IPS-18a (cell line): ENCODE results near the gene PPL.
A peak's percentile ranks its signal among the peaks of the same experiment; 100 is the strongest.
"Not testable (repeated sequence)": the region's sequence is repeated elsewhere in the genome, so short reads cannot be mapped to it uniquely, and the experiment has no call there.

Source experiments
- H3K27ac ChIP-seq: one replicate; pipeline ENCODE4 v1.5.1; 2013; ENCODE audit warnings: low read length
- H3K27me3 ChIP-seq: one replicate; pipeline ENCODE4 v1.6.1; 2013; ENCODE audit warnings: mild to moderate bottlenecking, low read length; ENCODE audit not compliant: control insufficient read depth, insufficient read depth
- H3K36me3 ChIP-seq: one replicate; pipeline ENCODE4 v1.6.1; 2013; ENCODE audit warnings: low read depth, low read length; ENCODE audit not compliant: control insufficient read depth
- H3K4me1 ChIP-seq: one replicate; pipeline ENCODE4 v1.6.1; 2013; ENCODE audit warnings: low read depth, low read length; ENCODE audit not compliant: control insufficient read depth
- H3K4me3 ChIP-seq: one replicate; pipeline ENCODE4 v1.5.1; 2013; ENCODE audit warnings: low read length
- H3K9ac ChIP-seq: one replicate; pipeline ENCODE4 v1.6.1; 2013; ENCODE audit warnings: mild to moderate bottlenecking, low read length, moderate library complexity
- H3K9me3 ChIP-seq: one replicate; pipeline ENCODE4 v1.6.1; 2013; ENCODE audit warnings: low read depth, low read length; ENCODE audit not compliant: control insufficient read depth

PPL gene

DNA sequence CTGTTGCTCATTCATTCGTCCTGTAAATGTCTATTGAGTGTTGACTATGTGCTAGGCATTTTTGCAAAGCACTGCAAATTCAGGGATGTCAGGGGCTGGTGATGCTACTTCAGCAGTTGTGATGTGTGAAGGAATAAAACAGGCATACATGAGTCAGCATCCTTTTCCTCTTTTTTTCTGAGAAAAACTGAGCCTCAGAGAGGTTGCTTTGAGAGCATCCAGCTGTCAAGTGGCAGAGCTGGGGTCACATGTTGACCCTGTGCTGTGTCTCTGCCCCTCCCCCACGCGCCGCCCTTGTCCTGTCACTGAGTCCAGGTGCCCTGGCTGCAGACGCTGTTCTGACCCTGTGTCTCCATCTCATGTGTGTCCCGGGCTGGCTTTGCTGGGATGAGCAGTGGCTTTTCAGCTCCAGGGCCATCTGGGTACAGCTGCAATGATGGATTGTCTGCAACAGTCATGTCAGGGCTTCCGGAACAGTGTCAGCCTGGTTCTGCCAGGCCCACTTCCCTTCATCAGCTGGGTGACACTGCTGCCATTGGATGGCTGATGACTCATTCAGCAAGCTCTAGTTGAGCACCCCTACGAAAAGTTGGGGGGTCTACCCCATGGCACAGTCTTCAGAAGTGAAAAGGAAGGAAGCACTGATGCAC, 36.1 kb upstream of the PPL start:
- no peaks in the 10 kb centered on the region for H3K36me3 ChIP-seq
- H3K9me3 ChIP-seq, result no peaks in the 10 kb centered on the region
- H3K27me3 ChIP-seq, result no peaks in the 10 kb centered on the region
- no peak overlapping the region for H3K9ac ChIP-seq
- no peak overlapping the region for H3K4me3 ChIP-seq
- no peak overlapping the region for H3K27ac ChIP-seq
- peaks cover 22% of the 10 kb centered on the region for H3K4me1 ChIP-seq

DNA sequence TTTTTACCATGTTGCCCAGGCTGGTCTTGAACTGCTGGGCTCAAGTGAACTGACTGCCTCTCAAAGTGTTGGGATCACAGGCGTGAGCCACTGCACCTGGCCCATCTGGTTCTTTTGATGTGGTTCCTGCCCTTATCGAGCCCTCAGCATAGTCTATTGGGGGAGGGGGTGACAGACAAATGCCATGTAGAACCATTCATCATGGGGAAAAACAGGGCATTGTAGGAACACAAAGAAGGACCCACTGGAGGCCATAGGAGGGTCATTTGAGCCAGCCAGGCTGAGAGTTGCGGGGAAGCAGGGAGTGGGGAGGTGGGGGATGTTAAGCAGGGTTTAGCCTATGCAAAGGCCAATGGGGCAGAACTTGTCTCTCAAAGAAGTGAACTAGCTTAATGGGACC, 33.1 kb upstream of the PPL start:
- Histone ChIP-seq H3K4me1 (peaks cover 22% of the 10 kb centered on the region), H3K27ac (no peak overlapping the region), H3K9ac (no peak overlapping the region)

DNA sequence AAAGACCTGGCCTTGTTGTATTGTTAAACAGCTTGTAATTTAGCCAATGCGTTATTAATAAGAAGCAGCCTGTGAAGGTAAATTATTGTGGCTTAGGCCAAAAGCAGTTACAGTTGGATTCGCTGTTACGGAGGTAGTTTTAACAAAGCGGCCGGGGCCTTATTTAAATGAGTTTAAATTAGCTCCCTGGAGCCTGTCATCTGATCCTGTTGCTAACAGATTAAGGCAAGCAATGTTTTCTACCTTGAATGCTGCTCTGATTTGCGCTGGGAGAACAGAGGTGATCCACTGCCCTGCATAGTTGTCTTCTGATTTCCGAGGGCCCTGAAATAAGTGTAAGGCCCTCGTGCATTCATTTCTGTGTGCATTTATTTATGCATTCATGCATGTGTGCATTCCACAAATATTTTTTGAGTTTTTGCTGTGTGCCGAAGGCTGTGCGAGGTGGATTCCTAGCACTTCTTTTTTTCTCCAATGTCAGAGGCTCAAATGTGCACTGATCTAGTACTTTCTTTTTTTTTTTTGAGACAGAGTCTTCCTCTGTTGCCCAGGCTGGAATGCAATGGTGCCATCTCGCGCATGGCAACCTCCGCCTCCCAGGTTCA, 32.0 kb upstream of the PPL start:
- Histone ChIP-seq H3K27ac (no peak overlapping the region), H3K4me3 (peak overlapping the region; percentile 8), H3K4me1 (peaks cover 22% of the 10 kb centered on the region), H3K9ac (peak overlapping the region; percentile 8), H3K27me3 (no peaks in the 10 kb centered on the region), H3K36me3 (no peaks in the 10 kb centered on the region), H3K9me3 (no peaks in the 10 kb centered on the region)

More for the DNA sequence above, 33.1 kb upstream of the PPL start:
- H3K9me3 ChIP-seq, result no peaks in the 10 kb centered on the region
- no peak overlapping the region for H3K4me3 ChIP-seq
- H3K27me3 ChIP-seq, result no peaks in the 10 kb centered on the region
- no peaks in the 10 kb centered on the region for H3K36me3 ChIP-seq

DNA sequence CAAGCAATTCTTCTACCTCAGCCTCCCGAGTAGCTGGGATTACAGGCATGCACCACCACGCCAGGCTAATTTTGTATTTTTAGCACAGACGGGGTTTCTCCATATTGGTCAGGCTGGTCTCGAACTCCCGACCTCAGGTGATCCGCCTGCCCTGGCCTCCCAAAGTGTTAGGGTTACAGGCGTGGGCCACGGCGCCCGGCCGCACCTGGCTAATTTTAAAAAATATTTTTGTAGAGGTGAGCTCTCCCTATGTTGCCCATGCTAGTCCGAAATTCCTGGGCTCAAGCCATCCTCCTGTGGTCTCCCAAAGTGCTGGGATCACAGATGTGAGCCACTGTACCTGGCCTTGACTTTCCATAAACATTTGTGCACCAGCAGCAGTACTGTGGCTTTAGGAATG, 31.3 kb upstream of the PPL start:
- not testable (repeated sequence) for H3K27me3 ChIP-seq, H3K36me3 ChIP-seq, H3K9ac ChIP-seq, H3K4me3 ChIP-seq, H3K27ac ChIP-seq, H3K9me3 ChIP-seq
- H3K4me1 ChIP-seq, result peaks cover 22% of the 10 kb centered on the region

DNA sequence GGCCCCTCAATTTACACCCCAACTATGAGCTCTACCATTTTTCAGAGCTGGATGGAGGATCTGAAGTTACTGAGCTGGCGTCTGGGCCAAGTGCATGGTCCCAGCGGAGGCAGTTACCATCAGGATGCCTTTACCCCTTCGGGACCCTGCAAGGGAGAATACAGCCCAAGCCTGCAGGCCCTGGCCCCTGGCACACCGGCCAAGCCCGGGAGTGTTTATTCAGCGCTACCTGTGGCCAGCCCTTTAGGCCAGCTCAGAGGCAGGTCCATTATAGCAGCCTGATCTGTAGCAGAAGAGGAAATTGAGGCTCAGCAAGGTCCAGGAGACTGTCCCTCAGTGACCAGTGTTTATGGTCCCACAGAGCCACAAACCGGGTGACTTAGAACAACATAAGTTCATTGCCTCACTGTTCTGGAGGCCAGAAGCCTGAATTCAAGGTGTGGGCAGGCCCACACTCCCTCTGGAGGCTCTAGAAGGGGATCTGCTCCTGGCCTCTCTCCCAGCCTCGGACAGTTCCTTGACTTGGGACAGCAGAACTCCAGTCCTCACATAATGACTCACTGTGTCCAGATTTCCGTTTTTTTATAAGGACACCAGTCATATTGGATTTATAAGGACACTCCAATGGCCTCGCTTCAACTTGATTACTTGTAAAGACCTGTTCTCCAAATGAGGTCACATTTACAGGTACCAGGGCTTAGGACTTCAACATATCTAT, 29.9 kb upstream of the PPL start:
- H3K9ac ChIP-seq, result no peak overlapping the region
- no peak overlapping the region for H3K27ac ChIP-seq
- H3K36me3 ChIP-seq, result no peaks in the 10 kb centered on the region
- H3K4me1 ChIP-seq, result peaks cover 25% of the 10 kb centered on the region
- H3K9me3 ChIP-seq, result no peaks in the 10 kb centered on the region
- H3K27me3 ChIP-seq, result no peaks in the 10 kb centered on the region
- H3K4me3 ChIP-seq, result no peak overlapping the region

DNA sequence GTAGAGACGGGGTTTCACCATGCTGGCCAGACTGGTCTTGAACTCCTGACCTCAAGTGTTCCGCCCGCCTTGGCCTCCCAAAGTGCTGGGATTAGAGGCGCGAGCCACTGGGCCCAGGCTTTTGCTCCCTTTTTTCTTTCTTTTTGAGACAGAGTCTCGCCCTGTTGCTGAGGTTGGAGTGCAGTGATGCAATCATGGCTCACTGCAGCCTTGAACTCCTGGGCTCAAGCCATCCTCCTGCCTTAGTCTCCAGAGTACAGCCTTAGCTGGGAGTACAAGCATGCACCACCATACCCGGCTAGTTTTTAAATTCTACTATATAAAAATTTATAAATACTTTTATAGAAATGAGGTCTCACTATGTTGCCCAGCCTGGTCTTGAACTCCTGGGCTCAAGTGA, 26.6 kb upstream of the PPL start:
- not testable (repeated sequence) for H3K36me3 ChIP-seq, H3K4me3 ChIP-seq

DNA sequence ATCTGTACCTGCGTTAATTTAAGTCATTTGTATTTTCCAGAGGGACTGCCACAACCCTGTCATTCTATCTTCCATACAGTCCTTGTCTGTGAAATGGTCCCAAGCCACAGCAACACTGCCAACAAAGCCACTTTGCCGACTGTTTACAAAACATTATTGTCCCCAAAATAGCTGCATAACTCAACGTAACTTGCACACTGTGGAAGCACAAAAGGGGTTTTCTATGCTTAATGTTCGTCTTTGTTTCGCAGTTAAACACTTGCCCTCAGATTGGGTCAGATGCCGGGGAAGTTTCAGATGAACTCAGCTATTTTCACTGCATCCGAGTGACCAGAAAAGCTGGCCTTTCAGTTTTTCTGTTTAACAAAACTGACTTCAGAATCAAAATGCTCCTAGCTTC, 25.8 kb upstream of the PPL start:
- Histone ChIP-seq H3K27ac (no peak overlapping the region), H3K9me3 (no peaks in the 10 kb centered on the region), H3K4me3 (no peak overlapping the region), H3K9ac (no peak overlapping the region), H3K27me3 (peaks cover 3% of the 10 kb centered on the region), H3K4me1 (peaks cover 6% of the 10 kb centered on the region), H3K36me3 (no peaks in the 10 kb centered on the region)

More for the DNA sequence above, 26.6 kb upstream of the PPL start:
- H3K9ac ChIP-seq, H3K27me3 ChIP-seq, H3K9me3 ChIP-seq, H3K27ac ChIP-seq, H3K4me1 ChIP-seq: not testable (repeated sequence)

DNA sequence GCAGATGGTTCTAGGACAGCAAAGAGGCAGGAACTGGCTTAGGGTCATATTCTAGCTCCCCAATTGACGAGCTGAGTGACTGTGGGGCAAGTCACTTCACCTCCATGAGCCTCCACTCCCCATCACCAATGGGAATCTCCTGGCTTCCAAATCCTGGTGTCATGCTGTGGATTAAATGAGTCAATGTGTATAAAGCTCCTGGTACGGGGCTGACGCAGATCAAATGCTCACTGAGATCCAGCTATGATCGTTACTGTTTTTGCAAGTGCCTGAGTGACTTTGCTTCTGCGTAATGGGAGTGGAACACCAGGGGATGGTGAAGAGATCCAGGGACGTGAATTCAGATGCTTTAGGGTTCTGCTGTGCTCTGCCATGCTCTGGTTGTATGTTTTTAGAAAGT, 23.6 kb upstream of the PPL start:
- Histone ChIP-seq H3K27me3 (peaks cover 3% of the 10 kb centered on the region), H3K4me3 (no peak overlapping the region), H3K27ac (no peak overlapping the region), H3K9ac (no peak overlapping the region), H3K4me1 (peaks cover 9% of the 10 kb centered on the region), H3K9me3 (no peaks in the 10 kb centered on the region), H3K36me3 (no peaks in the 10 kb centered on the region)

DNA sequence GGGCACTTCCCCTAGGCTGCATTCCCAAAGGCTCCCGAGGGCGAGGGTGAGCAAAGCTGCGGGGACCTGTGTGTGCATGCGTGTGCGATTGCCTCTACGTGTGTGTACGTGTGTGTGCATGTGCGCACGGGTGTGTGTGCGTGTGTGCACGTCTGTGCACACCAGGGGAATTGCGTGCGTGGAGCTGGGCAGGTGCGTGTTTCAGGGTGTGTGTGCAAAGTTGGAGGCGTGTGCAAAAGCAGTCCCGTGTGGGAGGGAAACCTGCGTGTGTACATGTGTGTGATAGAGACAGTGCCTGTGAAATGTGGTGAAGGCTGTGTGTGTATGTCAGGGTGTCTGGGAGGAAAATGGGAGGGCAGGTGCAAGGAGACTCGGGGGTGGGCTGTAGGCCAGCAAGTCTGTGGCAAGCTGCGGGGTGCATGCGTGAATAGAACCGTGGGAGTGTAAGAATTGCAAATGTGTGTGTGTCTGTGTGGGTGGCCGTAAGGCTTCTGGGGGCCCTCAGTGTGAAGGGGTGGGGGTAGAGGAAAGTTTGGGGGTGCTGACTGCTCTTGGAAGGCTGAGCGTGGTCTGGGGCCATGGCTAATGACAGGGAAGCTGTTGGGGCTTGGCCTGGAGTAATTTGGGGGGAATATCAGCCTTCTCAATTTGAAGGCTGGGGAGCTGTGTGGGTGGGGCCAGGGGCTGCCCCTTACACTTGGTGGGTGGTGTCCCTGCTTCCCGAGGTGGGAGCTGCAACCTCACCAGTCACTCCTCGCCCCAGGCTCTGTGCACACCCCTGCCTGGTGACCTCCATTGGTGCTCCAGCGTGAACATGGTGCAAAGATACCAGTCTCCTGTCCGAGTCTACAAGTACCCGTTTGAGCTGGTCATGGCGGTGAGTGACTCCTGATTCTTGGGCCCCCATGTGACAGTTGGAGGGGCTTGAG, 21.8 kb upstream of the PPL start:
- no peak overlapping the region for H3K27ac ChIP-seq
- H3K4me3 ChIP-seq, result peak overlapping the region; percentile 46
- H3K4me1 ChIP-seq, result peaks cover 9% of the 10 kb centered on the region
- H3K36me3 ChIP-seq, result no peaks in the 10 kb centered on the region
- peaks cover 3% of the 10 kb centered on the region for H3K27me3 ChIP-seq
- no peak overlapping the region for H3K9ac ChIP-seq
- H3K9me3 ChIP-seq, result no peaks in the 10 kb centered on the region

DNA sequence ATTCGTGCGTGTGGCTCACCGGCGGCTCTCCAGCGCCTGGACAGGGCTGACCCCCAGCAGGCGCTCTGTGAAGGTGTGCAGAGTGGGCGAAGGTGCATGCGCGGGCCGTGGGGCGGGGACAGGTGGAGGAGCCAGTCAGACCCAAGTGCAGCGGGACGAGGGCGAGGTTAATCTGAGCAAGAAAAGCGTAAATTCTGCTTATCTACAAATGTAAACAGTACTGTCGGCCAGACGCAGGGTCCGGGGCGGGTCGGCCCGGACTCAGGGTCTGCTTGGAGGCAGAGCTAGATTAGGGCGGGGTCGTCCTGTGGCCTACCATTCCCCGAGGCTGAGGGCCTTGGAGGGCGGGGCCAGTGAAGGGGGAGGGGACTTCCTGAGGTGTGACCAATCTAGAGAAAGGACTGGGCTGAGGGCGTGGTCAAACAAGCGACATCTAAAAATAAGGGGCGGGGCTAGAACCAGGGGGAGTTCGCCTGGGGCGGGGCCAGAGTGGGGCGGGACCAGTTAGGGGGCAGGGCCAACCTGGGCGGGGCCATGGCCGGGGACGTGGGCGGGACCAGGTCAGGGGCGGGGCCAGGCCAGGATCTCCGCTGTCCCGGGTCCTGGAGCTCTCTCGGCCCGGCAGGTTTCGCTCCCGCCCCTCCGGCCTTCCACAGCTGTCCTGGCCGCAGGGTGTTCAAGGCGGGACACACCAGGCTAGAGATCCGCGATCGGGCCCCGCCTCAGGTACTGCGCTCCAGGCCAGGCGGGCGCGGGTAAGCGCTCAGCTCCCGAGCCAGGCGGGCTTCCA, 21.0 kb upstream of the PPL start, which contains the start of gene SEC14L5:
SEC14L5 (plus strand) TSS at position 611 of the 790 bp plus-strand sequence. CDS start 994 bp downstream, outside the sequence.
- Histone ChIP-seq H3K9ac (no peak within 1 kb of the TSS), H3K27ac (no peak within 1 kb of the TSS)

DNA sequence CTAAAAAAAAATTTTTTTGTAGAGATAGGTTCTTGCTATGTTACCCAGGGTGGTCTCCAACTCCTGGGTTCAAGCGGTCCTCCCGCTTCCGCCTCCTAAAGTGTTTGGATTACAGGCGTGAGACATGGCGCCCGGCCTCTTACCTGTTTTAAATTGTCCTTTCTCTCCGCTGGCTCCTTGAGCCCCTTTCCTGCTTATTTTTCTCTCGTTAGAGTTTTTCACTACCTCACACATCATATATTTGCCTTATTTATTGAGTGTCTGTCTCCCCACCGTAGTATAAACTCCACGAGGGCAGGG, 20.4 kb upstream of the PPL start:
- no peak overlapping the region for H3K27ac ChIP-seq
- H3K9me3 ChIP-seq, result no peaks in the 10 kb centered on the region
- no peaks in the 10 kb centered on the region for H3K36me3 ChIP-seq
- peaks cover 6% of the 10 kb centered on the region for H3K4me1 ChIP-seq
- H3K4me3 ChIP-seq, result peak overlapping the region; percentile 69
- H3K27me3 ChIP-seq, result peaks cover 3% of the 10 kb centered on the region
- H3K9ac ChIP-seq, result no peak overlapping the region

More for the DNA sequence above, 21.0 kb upstream of the PPL start, which contains the start of gene SEC14L5:
- H3K4me3 ChIP-seq, result peak within 1 kb of the TSS; percentile 69
- peaks cover 9% of the 10 kb centered on the region for H3K4me1 ChIP-seq
- no peaks in the 10 kb centered on the region for H3K9me3 ChIP-seq
- no peaks in the 10 kb centered on the region for H3K36me3 ChIP-seq
- H3K27me3 ChIP-seq, result peaks cover 3% of the 10 kb centered on the region
